Transverse colon (tissue), 4 donors: ENCODE data around the gene SH3GL3. TPM values are rescaled to one million over a fixed set of nuclear protein-coding genes. Genes with fewer than 3 reads are reported as not detected.

Source experiments
- DNase-seq: peaks from one replicate; pipeline ENCODE4 v3.0.0-alpha.2; 2019
- H3K27ac ChIP-seq, 4 donors: fragments of 200-600 bp; sonication (generic); 2 replicates each; pipeline ENCODE4 v1.5.1; 2016 to 2018; ENCODE audit warnings: inconsistent platforms in 4 of 4
- H3K27me3 ChIP-seq: fragments of 200-600 bp; sonication (generic); 2 replicates; pipeline ENCODE4 v1.5.1; 2017; ENCODE audit warnings: inconsistent platforms
- H3K36me3 ChIP-seq, 4 donors: fragments of 200-600 bp; sonication (generic); 2 replicates each; pipeline ENCODE4 v1.5.1; 2017 to 2019; ENCODE audit warnings: inconsistent platforms in 4 of 4
- H3K4me1 ChIP-seq, 4 donors: fragments of 200-600 bp; sonication (generic); 2 replicates each; pipeline ENCODE4 v1.5.1; 2017 to 2020; ENCODE audit warnings: inconsistent platforms in 4 of 4
- H3K4me3 ChIP-seq, 4 donors: fragments of 200-600 bp; sonication (generic); 1 replicate in 1 of 4; 2 replicates in 3 of 4; pipeline versions ENCODE4 v1.5.1 to v1.6.1; 2017 to 2019; ENCODE audit warnings: inconsistent platforms in 4 of 4
- H3K9me3 ChIP-seq, 2 donors: fragments of 200-600 bp; sonication (generic); 2 replicates each; pipeline ENCODE4 v1.5.1; 2017 to 2019; ENCODE audit warnings: inconsistent platforms in 2 of 2
- EP300 ChIP-seq: sonication (generic); formaldehyde crosslinking; IDR thresholded peaks from one replicate; pipeline ENCODE4 v1.6.1; 2017; ENCODE audit warnings: antibody characterized with exemption, low read depth
- POLR2A ChIP-seq: fragments of 450-650 bp; IDR thresholded peaks from one replicate; pipeline ENCODE4 v1.6.1; 2016; ENCODE audit warnings: antibody characterized with exemption, mild to moderate bottlenecking, moderate library complexity
- POLR2AphosphoS5 ChIP-seq, 3 donors: sonication (generic); formaldehyde crosslinking; IDR thresholded peaks; one replicate each; pipeline ENCODE4 v1.6.1; 2016; ENCODE audit warnings: antibody characterized with exemption in 3 of 3
- WGBS, 2 donors: methylation state at CpG; one replicate each; pipeline ENCODE4 v1.1.5; 2018; ENCODE audit warnings: low coverage in 1 of 2; 5-methylcytosine and 5-hydroxymethylcytosine counted together
- in situ Hi-C, 4 donors: fragments of 200-750 bp; cut with MboI; loops; one replicate each; pipeline versions ENCODE4 v1.15.0 to v1.15.1; 2017; ENCODE audit warnings: low sequenced_read_pairs in 3 of 4, low pct_ligation_motif_present in 1 of 4, low pct_unique_long_range_greater_than_20kb in 1 of 4
- intact Hi-C: fragments of 100-400 bp; cut with DNase I; formaldehyde crosslinking; loops from one replicate; pipeline ENCODE4 v1.15.1; 2023; ENCODE audit warnings: low total_unique reads
- total RNA-seq, 4 donors: library from RNA; depleted of rRNA; stranded (reverse); fragments of >200 nt; gene quantifications; one replicate each; pipeline ENCODE4 v1.1.0, GENCODE V29; 2016
- TF ChIP-seq, protein P1 (sequence below), 5 experiments: fragments of 200-600 bp in 3 of 5; fragments of 450-650 bp in 2 of 5; sonication (generic) in 3 of 5; IDR thresholded peaks; 1 replicate in 2 of 5; 2 replicates in 3 of 5; pipeline ENCODE4 v1.5.1; 2016 to 2017; ENCODE audit warnings: antibody characterized with exemption in 5 of 5, inconsistent platforms in 3 of 5, mild to moderate bottlenecking in 2 of 5, moderate library complexity in 1 of 5

The SH3GL3 gene
- total RNA-seq, 4 donors from 2014 or later = not detected

DNA sequence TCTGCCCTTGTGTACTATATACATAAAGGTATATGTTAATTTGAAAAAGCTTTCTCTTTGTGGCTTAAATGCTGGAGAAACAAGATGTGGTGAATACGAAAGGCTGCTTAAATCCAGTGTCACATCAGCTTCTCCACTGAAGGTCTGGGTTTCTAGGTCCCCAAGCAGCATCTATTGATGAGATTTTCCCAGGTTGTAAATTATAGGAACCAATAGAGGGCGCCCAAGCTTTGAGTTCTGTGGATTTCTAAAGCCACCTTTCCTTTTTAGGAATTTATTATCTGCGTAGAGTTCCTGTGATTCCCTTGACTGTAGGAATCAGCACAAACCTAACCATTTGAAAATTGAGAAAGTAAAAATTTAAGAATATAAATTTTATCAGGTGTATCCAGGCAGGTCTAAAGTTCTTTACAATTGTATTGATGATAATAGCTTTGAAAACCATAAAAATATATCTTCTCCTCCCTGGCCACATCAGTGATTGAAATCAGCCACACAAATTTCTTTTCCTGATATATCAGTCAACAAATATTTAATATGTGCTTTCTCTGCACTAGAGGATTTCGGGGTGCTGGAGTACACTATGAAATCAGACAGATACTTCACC is 118.5 kb downstream of the SH3GL3 start:
- H3K9me3 ChIP-seq = no peaks in the 10 kb centered on the region
- TF ChIP-seq POLR2AphosphoS5 (IDR thresholded peaks at IDR 0.05) (no peak), EP300 (no peak), POLR2A (no peak)
- TF ChIP-seq, protein P1, sequence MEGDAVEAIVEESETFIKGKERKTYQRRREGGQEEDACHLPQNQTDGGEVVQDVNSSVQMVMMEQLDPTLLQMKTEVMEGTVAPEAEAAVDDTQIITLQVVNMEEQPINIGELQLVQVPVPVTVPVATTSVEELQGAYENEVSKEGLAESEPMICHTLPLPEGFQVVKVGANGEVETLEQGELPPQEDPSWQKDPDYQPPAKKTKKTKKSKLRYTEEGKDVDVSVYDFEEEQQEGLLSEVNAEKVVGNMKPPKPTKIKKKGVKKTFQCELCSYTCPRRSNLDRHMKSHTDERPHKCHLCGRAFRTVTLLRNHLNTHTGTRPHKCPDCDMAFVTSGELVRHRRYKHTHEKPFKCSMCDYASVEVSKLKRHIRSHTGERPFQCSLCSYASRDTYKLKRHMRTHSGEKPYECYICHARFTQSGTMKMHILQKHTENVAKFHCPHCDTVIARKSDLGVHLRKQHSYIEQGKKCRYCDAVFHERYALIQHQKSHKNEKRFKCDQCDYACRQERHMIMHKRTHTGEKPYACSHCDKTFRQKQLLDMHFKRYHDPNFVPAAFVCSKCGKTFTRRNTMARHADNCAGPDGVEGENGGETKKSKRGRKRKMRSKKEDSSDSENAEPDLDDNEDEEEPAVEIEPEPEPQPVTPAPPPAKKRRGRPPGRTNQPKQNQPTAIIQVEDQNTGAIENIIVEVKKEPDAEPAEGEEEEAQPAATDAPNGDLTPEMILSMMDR (IDR thresholded peaks at IDR 0.05) = peak in 4 of 5 experiments; percentile 46 to 56 (median 48)
- no peaks in the 10 kb centered on the region for H3K36me3 ChIP-seq
- no peaks in the 10 kb centered on the region for H3K27me3 ChIP-seq
- intact Hi-C loops = no loop called here
- H3K4me1 ChIP-seq = no peaks in the 10 kb centered on the region
- in situ Hi-C loops = loop anchor here (10.0 to 25.0 kb wide), 5 partner anchors 131 to 472 kb away; no protein-coding TSS in a partner anchor
- H3K27ac ChIP-seq = no peak overlapping the region
- no peak for DNase-seq
- H3K4me3 ChIP-seq = no peak overlapping the region
- WGBS, 2 donors = 20% methylated on average over 3 to 4 of the region's 4 CpGs

DNA sequence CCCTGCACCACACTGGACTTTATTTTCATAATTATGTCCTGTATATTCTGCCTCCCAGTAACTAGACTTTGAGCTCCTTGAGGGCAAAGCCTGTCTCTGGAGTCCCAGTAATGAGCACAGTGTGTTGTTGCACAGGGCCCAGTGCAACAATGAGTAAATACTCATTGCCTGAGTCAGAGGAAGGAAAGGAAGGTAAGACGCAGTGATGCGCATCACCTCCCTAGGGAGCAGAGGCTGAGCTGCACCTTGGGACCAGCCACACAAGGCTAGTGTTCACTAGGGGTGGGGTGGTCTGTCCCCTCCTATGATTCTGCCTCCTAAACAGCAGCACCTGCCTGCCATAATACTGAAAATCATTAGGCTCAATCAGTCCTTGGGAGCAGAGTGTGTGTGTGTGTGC is 120.2 kb downstream of the SH3GL3 start:
- no peaks in the 10 kb centered on the region for H3K4me1 ChIP-seq
- TF ChIP-seq, protein P1 (IDR thresholded peaks at IDR 0.05) = no peak
- H3K27ac ChIP-seq = no peak overlapping the region
- no peaks in the 10 kb centered on the region for H3K9me3 ChIP-seq
- no peak for DNase-seq
- H3K27me3 ChIP-seq = no peaks in the 10 kb centered on the region
- no peak overlapping the region for H3K4me3 ChIP-seq
- 80% methylated on average over 2 of the region's 2 CpGs for WGBS, 2 donors
- in situ Hi-C loops (loop anchor here (10.0 to 25.0 kb wide), 5 partner anchors 133 to 470 kb away; no protein-coding TSS in a partner anchor), intact Hi-C loops (no loop called here)
- no peaks in the 10 kb centered on the region for H3K36me3 ChIP-seq

DNA sequence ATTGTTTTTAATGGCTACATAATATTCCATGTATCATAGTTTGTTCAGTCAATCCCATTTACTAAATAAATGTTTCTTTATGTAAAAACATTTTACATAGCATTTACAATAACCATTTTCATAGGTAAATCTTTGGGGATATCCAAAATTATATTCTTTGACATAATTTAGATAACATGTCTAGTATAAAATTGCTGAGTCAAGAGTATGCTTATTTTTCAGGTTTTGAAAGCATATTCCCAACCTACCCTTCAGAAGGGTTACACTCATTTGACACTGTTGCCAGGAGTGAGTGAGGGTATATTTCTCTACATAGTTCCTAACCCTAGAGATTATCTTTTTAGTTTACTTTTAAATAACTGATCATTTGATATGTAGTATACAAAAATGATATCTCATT is 122.2 kb downstream of the SH3GL3 start:
- Histone ChIP-seq H3K4me1 (no peaks in the 10 kb centered on the region), H3K27me3 (no peaks in the 10 kb centered on the region), H3K36me3 (no peaks in the 10 kb centered on the region), H3K4me3 (no peak overlapping the region), H3K27ac (no peak overlapping the region), H3K9me3 (no peaks in the 10 kb centered on the region)
- TF ChIP-seq, protein P1 (IDR thresholded peaks at IDR 0.05) = no peak
- no peak for TF ChIP-seq POLR2A
- TF ChIP-seq POLR2AphosphoS5 (IDR thresholded peaks at IDR 0.05) = no peak
- TF ChIP-seq EP300 = no peak
- intact Hi-C loops = no loop called here
- DNase-seq = no peak
- in situ Hi-C loops = loop anchor here (10.0 to 25.0 kb wide), 5 partner anchors 135 to 468 kb away; no protein-coding TSS in a partner anchor

DNA sequence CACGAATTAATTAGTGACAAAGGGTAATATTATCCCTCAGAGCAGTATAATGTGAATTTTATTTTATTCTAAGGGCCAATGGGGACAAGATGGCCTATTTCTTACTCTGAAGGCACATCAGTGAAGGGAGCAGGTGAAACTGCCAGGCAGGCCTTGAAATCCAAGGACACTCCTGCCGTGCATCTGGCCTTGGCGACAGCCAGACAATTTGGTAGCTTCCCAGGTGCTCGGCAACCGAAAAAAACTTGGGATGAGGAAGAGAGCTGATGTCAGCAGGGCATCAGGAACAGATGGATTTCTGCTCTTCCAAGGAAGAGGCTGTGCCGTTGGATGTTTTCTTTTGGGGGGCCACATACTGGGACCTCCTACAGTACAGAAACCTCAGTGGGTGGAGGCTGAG is 123.6 kb downstream of the SH3GL3 start:
- 0 to 73% methylated on average over 1 to 6 of the region's 6 CpGs for WGBS, 2 donors
- no peaks in the 10 kb centered on the region for H3K9me3 ChIP-seq
- H3K27ac ChIP-seq = no peak overlapping the region
- no peak for TF ChIP-seq POLR2A
- TF ChIP-seq, protein P1 (IDR thresholded peaks at IDR 0.05) = no peak
- TF ChIP-seq POLR2AphosphoS5 (IDR thresholded peaks at IDR 0.05) = no peak
- TF ChIP-seq EP300 = no peak
- intact Hi-C loops (loop anchor here (10.0 kb wide), 1 partner anchor 454 kb away; no protein-coding TSS in a partner anchor), in situ Hi-C loops (loop anchor here in 3 of 4 donors (10.0 to 25.0 kb wide), 3 partner anchors 64 to 467 kb away; no protein-coding TSS in a partner anchor)
- no peak overlapping the region for H3K4me3 ChIP-seq
- DNase-seq = no peak
- H3K4me1 ChIP-seq = no peaks in the 10 kb centered on the region
- no peaks in the 10 kb centered on the region for H3K27me3 ChIP-seq
- H3K36me3 ChIP-seq = no peaks in the 10 kb centered on the region
